ENCODE results near the gene PPP1R2B.

DNA sequence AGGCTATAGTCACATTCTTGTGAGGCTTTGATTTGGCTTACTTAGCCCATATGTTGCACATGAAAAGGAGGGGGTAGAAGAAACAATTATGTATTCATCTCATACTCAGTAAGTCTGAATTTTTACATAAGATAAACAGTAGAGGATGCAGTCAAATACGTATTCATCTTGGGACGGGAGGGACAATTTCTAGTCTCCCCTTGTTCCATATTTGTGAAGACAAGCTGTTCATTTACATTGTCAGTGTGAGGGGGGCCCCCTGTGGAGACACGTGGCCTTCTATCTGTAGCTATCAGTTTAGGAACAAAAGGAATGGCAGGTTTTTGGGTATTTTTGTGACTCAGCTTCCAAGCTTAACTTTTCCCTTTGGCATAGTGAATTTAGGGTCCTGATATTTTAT is 49.2 kb upstream of the PPP1R2B start:
- TF ChIP-seq, protein P1, sequence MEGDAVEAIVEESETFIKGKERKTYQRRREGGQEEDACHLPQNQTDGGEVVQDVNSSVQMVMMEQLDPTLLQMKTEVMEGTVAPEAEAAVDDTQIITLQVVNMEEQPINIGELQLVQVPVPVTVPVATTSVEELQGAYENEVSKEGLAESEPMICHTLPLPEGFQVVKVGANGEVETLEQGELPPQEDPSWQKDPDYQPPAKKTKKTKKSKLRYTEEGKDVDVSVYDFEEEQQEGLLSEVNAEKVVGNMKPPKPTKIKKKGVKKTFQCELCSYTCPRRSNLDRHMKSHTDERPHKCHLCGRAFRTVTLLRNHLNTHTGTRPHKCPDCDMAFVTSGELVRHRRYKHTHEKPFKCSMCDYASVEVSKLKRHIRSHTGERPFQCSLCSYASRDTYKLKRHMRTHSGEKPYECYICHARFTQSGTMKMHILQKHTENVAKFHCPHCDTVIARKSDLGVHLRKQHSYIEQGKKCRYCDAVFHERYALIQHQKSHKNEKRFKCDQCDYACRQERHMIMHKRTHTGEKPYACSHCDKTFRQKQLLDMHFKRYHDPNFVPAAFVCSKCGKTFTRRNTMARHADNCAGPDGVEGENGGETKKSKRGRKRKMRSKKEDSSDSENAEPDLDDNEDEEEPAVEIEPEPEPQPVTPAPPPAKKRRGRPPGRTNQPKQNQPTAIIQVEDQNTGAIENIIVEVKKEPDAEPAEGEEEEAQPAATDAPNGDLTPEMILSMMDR (IDR thresholded peaks at IDR 0.05): no peak
- TF ChIP-seq EZH2 (IDR thresholded peaks at IDR 0.05) (no peak), EZH2phosphoT487 (IDR thresholded peaks at IDR 0.05) (no peak)
